GM12878 (cell line): ENCODE data around the gene IL20RA. TPM values are rescaled to one million over a fixed set of nuclear protein-coding genes. Genes with fewer than 3 reads are reported as not detected.

Source experiments
- CUX1 ChIP-seq: IDR thresholded peaks from 2 replicates; pipeline ENCODE4 v1.6.1; 2012; ENCODE audit warnings: improper control_type of control experiment, low read depth, low read length; ENCODE audit not compliant: insufficient replicate concordance
- HSF1 ChIP-seq: fragments of 150-350 bp; IDR thresholded peaks from 2 replicates; pipeline ENCODE4 v1.6.1; 2014; ENCODE audit warnings: mild to moderate bottlenecking, low read depth, low read length
- JUNB ChIP-seq: IDR thresholded peaks from 2 replicates; pipeline ENCODE4 v1.6.1; 2016; ENCODE audit warnings: antibody characterized with exemption, mild to moderate bottlenecking
- NFYB ChIP-seq: IDR thresholded peaks from 2 replicates; pipeline ENCODE4 v1.6.1; 2011; ENCODE audit warnings: low read depth, mild to moderate bottlenecking, low read length, improper control_type of control experiment, moderate library complexity; ENCODE audit not compliant: insufficient read depth
- ZNF217 ChIP-seq: fragments of 450-650 bp; IDR thresholded peaks from 2 replicates; pipeline ENCODE4 v1.6.1; 2017; ENCODE audit warnings: antibody characterized with exemption, mild to moderate bottlenecking
- polyA plus RNA-seq, 11 experiments: library from polyadenylated mRNA; depleted of rRNA in 4 of 11; unstranded in 6 of 11; stranded (reverse) in 5 of 11; fragments of >200 nt; fragmentation: Nextera tagmentation in 4 of 11; fragmentation: Illumina TruSeq in 1 of 11; extraction: Ambion mirVana in 4 of 11; extraction: Trizol in 1 of 11; gene quantifications; 1 replicate in 1 of 11; 2 replicates in 10 of 11; pipeline versions ENCODE4 v1.2.1 to v1.2.3, GENCODE V29; 2011 to 2016; ENCODE audit warnings: inconsistent platforms in 2 of 11, missing spikeins in 2 of 11, low read depth in 1 of 11
- total RNA-seq, 4 experiments: library from RNA; depleted of rRNA in 3 of 4; stranded (reverse); fragments of >200 nt in 3 of 4; fragmentation: Illumina TruSeq in 1 of 4; extraction: Trizol in 1 of 4; gene quantifications; 2 replicates each; pipeline versions ENCODE4 v1.2.1 to v1.2.3, GENCODE V29; 2013 to 2021
- TF ChIP-seq, protein P1 (sequence below): fragments of 450-650 bp; IDR thresholded peaks from 2 replicates; pipeline ENCODE4 v1.6.1; 2016; ENCODE audit warnings: mild to moderate bottlenecking, moderate library complexity, borderline replicate concordance

IL20RA gene
- total and polyA plus RNA-seq, 10 of the 15 experiments (the other 5 are each of a cell fraction or from before 2014, with no cell fraction given), result 0.02 to 0.16 (median 0.09) TPM; not detected in 3

DNA sequence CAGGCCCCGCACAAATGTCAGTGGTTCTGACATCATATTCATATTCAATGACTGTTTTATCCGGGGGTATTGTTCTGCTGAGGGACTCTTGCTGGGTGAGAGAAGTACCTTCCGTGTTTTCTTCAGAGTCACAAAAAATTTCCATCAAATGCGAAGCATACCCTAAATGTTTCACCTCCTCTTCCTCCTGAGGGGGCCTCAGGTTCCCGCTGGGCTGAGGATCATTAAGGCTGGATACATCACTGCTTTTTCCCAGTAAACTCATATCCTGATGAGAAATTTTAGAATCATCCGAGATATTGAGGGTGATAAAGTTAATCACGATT is 42.8 kb downstream of the IL20RA start (continued):
- TF ChIP-seq NFYB (no peak), CUX1 (no peak), JUNB (no peak), HSF1 (no peak), ZNF217 (no peak)
- TF ChIP-seq, protein P1, sequence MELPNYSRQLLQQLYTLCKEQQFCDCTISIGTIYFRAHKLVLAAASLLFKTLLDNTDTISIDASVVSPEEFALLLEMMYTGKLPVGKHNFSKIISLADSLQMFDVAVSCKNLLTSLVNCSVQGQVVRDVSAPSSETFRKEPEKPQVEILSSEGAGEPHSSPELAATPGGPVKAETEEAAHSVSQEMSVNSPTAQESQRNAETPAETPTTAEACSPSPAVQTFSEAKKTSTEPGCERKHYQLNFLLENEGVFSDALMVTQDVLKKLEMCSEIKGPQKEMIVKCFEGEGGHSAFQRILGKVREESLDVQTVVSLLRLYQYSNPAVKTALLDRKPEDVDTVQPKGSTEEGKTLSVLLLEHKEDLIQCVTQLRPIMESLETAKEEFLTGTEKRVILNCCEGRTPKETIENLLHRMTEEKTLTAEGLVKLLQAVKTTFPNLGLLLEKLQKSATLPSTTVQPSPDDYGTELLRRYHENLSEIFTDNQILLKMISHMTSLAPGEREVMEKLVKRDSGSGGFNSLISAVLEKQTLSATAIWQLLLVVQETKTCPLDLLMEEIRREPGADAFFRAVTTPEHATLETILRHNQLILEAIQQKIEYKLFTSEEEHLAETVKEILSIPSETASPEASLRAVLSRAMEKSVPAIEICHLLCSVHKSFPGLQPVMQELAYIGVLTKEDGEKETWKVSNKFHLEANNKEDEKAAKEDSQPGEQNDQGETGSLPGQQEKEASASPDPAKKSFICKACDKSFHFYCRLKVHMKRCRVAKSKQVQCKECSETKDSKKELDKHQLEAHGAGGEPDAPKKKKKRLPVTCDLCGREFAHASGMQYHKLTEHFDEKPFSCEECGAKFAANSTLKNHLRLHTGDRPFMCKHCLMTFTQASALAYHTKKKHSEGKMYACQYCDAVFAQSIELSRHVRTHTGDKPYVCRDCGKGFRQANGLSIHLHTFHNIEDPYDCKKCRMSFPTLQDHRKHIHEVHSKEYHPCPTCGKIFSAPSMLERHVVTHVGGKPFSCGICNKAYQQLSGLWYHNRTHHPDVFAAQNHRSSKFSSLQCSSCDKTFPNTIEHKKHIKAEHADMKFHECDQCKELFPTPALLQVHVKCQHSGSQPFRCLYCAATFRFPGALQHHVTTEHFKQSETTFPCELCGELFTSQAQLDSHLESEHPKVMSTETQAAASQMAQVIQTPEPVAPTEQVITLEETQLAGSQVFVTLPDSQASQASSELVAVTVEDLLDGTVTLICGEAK, result no peak
- TF ChIP-seq, all 136 proteins: peak for 0
